ENCODE results near the gene BOLA1.
A peak's percentile ranks its signal among the peaks of the same experiment; 100 is the strongest.

BOLA1 gene

GRCh38 chr1:149906570-149907075, 7.3 kb downstream of the BOLA1 start:
- Histone ChIP-seq H2BK12ac (ENCODE audit: low read length) (no peak overlapping the region), H3K23ac (ENCODE audit: low read length) (no peak overlapping the region), H3K79me2 (ENCODE audit: control insufficient read depth, insufficient read depth, low read length, poor library complexity) (no peaks in the 10 kb centered on the region), H2AK5ac (ENCODE audit: low read length) (no peak overlapping the region), H3K27ac (ENCODE audit: low read depth, low read length) (no peak overlapping the region), H3K4ac (ENCODE audit: low read depth, low read length) (no peak overlapping the region), H3K9ac (ENCODE audit: low read length) (no peak overlapping the region), H3K4me2 (ENCODE audit: low read length) (no peak overlapping the region), H4K8ac (ENCODE audit: low read depth, low read length) (no peak overlapping the region), H4K12ac (ENCODE audit: low read depth, low read length) (no peak overlapping the region), H2BK120ac (ENCODE audit: insufficient read depth, low read length, poor library complexity) (no peak overlapping the region), H3K4me1 (ENCODE audit: control insufficient read depth in 1 of 2, insufficient read depth in 2 of 2, low read length in 2 of 2) (peaks cover 18 to 30% of the 10 kb centered on the region in 2 experiments), H3K14ac (ENCODE audit: low read length) (no peak overlapping the region), H3K4me3 (ENCODE audit: low read depth, low read length) (no peak overlapping the region), H3K9me3 (ENCODE audit: insufficient read depth, low read depth, low read length) (no peaks in the 10 kb centered on the region), H3K18ac (ENCODE audit: low read length) (no peak overlapping the region), H3K36me3 (ENCODE audit: control insufficient read depth in 1 of 2, insufficient read depth in 2 of 2, low read length in 2 of 2) (peaks cover 8 to 13% of the 10 kb centered on the region in 2 experiments), H3K79me1 (ENCODE audit: low read length) (no peaks in the 10 kb centered on the region), H2AFZ (ENCODE audit: insufficient read depth, low read length, poor library complexity) (no peak overlapping the region), H4K91ac (ENCODE audit: low read depth, low read length) (no peak overlapping the region), H2BK5ac (ENCODE audit: low read depth, low read length, poor library complexity) (no peak overlapping the region), H3K27me3 (ENCODE audit: insufficient read depth, low read length) (no peaks in the 10 kb centered on the region)
- DNase-seq = peak in 1 of 2 donors; percentile 43
- WGBS (ENCODE audit: extremely low coverage, insufficient coverage, insufficient read length) = no CpG with 5 or more reads among the region's 10 CpGs

- H3K9me3 ChIP-seq (ENCODE audit: insufficient read depth, low read depth, low read length) = no peaks in the 10 kb centered on the region
- H3K79me1 ChIP-seq (ENCODE audit: low read length) = peaks cover 2% of the 10 kb centered on the region
- H2BK12ac ChIP-seq (ENCODE audit: low read length) = no peak overlapping the region
- no peak overlapping the region for H3K4ac ChIP-seq (ENCODE audit: low read depth, low read length)
- no peak for DNase-seq
- H3K79me2 ChIP-seq (ENCODE audit: control insufficient read depth, insufficient read depth, low read length, poor library complexity) = no peaks in the 10 kb centered on the region
- no peaks in the 10 kb centered on the region for H3K27me3 ChIP-seq (ENCODE audit: insufficient read depth, low read length)
- no peak overlapping the region for H3K18ac ChIP-seq (ENCODE audit: low read length)
- peaks cover 9 to 10% of the 10 kb centered on the region in 2 experiments for H3K36me3 ChIP-seq (ENCODE audit: control insufficient read depth in 1 of 2, insufficient read depth in 2 of 2, low read length in 2 of 2)
- no peak overlapping the region for H2BK5ac ChIP-seq (ENCODE audit: low read depth, low read length, poor library complexity)
- H4K12ac ChIP-seq (ENCODE audit: low read depth, low read length) = no peak overlapping the region
- no peak overlapping the region for H2BK120ac ChIP-seq (ENCODE audit: insufficient read depth, low read length, poor library complexity)
- no peak overlapping the region for H3K23ac ChIP-seq (ENCODE audit: low read length)
- no peak overlapping the region for H3K4me2 ChIP-seq (ENCODE audit: low read length)
- H2AFZ ChIP-seq (ENCODE audit: insufficient read depth, low read length, poor library complexity) = no peak overlapping the region
- no CpG with 5 or more reads among the region's 1 CpG for WGBS (ENCODE audit: extremely low coverage, insufficient coverage, insufficient read length)
- no peak overlapping the region for H3K27ac ChIP-seq (ENCODE audit: low read depth, low read length)
- H3K4me1 ChIP-seq (ENCODE audit: control insufficient read depth in 1 of 2, insufficient read depth in 2 of 2, low read length in 2 of 2) = peaks cover 24 to 26% of the 10 kb centered on the region in 2 experiments
- no peak overlapping the region for H2AK5ac ChIP-seq (ENCODE audit: low read length)
- no peak overlapping the region for H3K14ac ChIP-seq (ENCODE audit: low read length)
- no peak overlapping the region for H4K8ac ChIP-seq (ENCODE audit: low read depth, low read length)
- H3K9ac ChIP-seq (ENCODE audit: low read length) = no peak overlapping the region
- H4K91ac ChIP-seq (ENCODE audit: low read depth, low read length) = no peak overlapping the region
- H3K4me3 ChIP-seq (ENCODE audit: low read depth, low read length) = no peak overlapping the region
Measured at GRCh38 chr1:149914545-149914944, 15.2 kb downstream of the BOLA1 start.

GRCh38 chr1:149915429-149916192, 16.2 kb downstream of the BOLA1 start:
- no peak overlapping the region for H3K4ac ChIP-seq (ENCODE audit: low read depth, low read length)
- H3K4me1 ChIP-seq (ENCODE audit: control insufficient read depth in 1 of 2, insufficient read depth in 2 of 2, low read length in 2 of 2) = peaks cover 14 to 18% of the 10 kb centered on the region in 2 experiments
- no peaks in the 10 kb centered on the region for H3K9me3 ChIP-seq (ENCODE audit: insufficient read depth, low read depth, low read length)
- WGBS (ENCODE audit: extremely low coverage, insufficient coverage, insufficient read length) = no CpG with 5 or more reads among the region's 11 CpGs
- H2AK5ac ChIP-seq (ENCODE audit: low read length) = no peak overlapping the region
- peaks cover 2% of the 10 kb centered on the region for H3K79me1 ChIP-seq (ENCODE audit: low read length)
- no peak overlapping the region for H4K8ac ChIP-seq (ENCODE audit: low read depth, low read length)
- no peak overlapping the region for H3K4me3 ChIP-seq (ENCODE audit: low read depth, low read length)
- H3K79me2 ChIP-seq (ENCODE audit: control insufficient read depth, insufficient read depth, low read length, poor library complexity) = no peaks in the 10 kb centered on the region
- no peak overlapping the region for H3K9ac ChIP-seq (ENCODE audit: low read length)
- peak overlapping the region; percentile 71 for H3K4me2 ChIP-seq (ENCODE audit: low read length)
- no peaks in the 10 kb centered on the region for H3K27me3 ChIP-seq (ENCODE audit: insufficient read depth, low read length)
- no peak overlapping the region for H2BK120ac ChIP-seq (ENCODE audit: insufficient read depth, low read length, poor library complexity)
- no peak overlapping the region for H3K18ac ChIP-seq (ENCODE audit: low read length)
- no peak overlapping the region for H2AFZ ChIP-seq (ENCODE audit: insufficient read depth, low read length, poor library complexity)
- peak overlapping the region; percentile 22 for H3K27ac ChIP-seq (ENCODE audit: low read depth, low read length)
- H3K36me3 ChIP-seq (ENCODE audit: control insufficient read depth in 1 of 2, insufficient read depth in 2 of 2, low read length in 2 of 2) = peaks cover 8 to 9% of the 10 kb centered on the region in 2 experiments
- H4K12ac ChIP-seq (ENCODE audit: low read depth, low read length) = no peak overlapping the region
- H4K91ac ChIP-seq (ENCODE audit: low read depth, low read length) = no peak overlapping the region
- DNase-seq = no peak
- no peak overlapping the region for H2BK5ac ChIP-seq (ENCODE audit: low read depth, low read length, poor library complexity)
- H3K14ac ChIP-seq (ENCODE audit: low read length) = no peak overlapping the region
- H2BK12ac ChIP-seq (ENCODE audit: low read length) = peak overlapping the region; percentile 38
- H3K23ac ChIP-seq (ENCODE audit: low read length) = no peak overlapping the region

- H3K4me2 ChIP-seq (ENCODE audit: low read length) = peak overlapping the region; percentile 71
- H3K23ac ChIP-seq (ENCODE audit: low read length) = no peak overlapping the region
- DNase-seq = no peak
- peaks cover 8 to 9% of the 10 kb centered on the region in 2 experiments for H3K36me3 ChIP-seq (ENCODE audit: control insufficient read depth in 1 of 2, insufficient read depth in 2 of 2, low read length in 2 of 2)
- H3K79me1 ChIP-seq (ENCODE audit: low read length) = peaks cover 2% of the 10 kb centered on the region
- no peak overlapping the region for H3K14ac ChIP-seq (ENCODE audit: low read length)
- H3K4me3 ChIP-seq (ENCODE audit: low read depth, low read length) = peak overlapping the region; percentile 71
- H4K91ac ChIP-seq (ENCODE audit: low read depth, low read length) = no peak overlapping the region
- H4K8ac ChIP-seq (ENCODE audit: low read depth, low read length) = no peak overlapping the region
- peak overlapping the region; percentile 14 for H3K9ac ChIP-seq (ENCODE audit: low read length)
- H3K9me3 ChIP-seq (ENCODE audit: insufficient read depth, low read depth, low read length) = no peaks in the 10 kb centered on the region
- no peak overlapping the region for H4K12ac ChIP-seq (ENCODE audit: low read depth, low read length)
- WGBS (ENCODE audit: extremely low coverage, insufficient coverage, insufficient read length) = no CpG with 5 or more reads among the region's 9 CpGs
- H2BK120ac ChIP-seq (ENCODE audit: insufficient read depth, low read length, poor library complexity) = no peak overlapping the region
- H2BK5ac ChIP-seq (ENCODE audit: low read depth, low read length, poor library complexity) = no peak overlapping the region
- peaks cover 13 to 18% of the 10 kb centered on the region in 2 experiments for H3K4me1 ChIP-seq (ENCODE audit: control insufficient read depth in 1 of 2, insufficient read depth in 2 of 2, low read length in 2 of 2)
- peak overlapping the region; percentile 58 for H3K18ac ChIP-seq (ENCODE audit: low read length)
- peak overlapping the region; percentile 38 for H2BK12ac ChIP-seq (ENCODE audit: low read length)
- H3K27ac ChIP-seq (ENCODE audit: low read depth, low read length) = peak overlapping the region; percentile 22
- no peak overlapping the region for H2AFZ ChIP-seq (ENCODE audit: insufficient read depth, low read length, poor library complexity)
- H3K27me3 ChIP-seq (ENCODE audit: insufficient read depth, low read length) = no peaks in the 10 kb centered on the region
- no peaks in the 10 kb centered on the region for H3K79me2 ChIP-seq (ENCODE audit: control insufficient read depth, insufficient read depth, low read length, poor library complexity)
- no peak overlapping the region for H2AK5ac ChIP-seq (ENCODE audit: low read length)
- H3K4ac ChIP-seq (ENCODE audit: low read depth, low read length) = no peak overlapping the region
Measured at GRCh38 chr1:149916193-149916897, 17.0 kb downstream of the BOLA1 start.

Measured in trophoblast cell (in vitro differentiated cells and primary cell).